Measurements from ENCODE around the gene APOL4.

APOL4 gene

DNA sequence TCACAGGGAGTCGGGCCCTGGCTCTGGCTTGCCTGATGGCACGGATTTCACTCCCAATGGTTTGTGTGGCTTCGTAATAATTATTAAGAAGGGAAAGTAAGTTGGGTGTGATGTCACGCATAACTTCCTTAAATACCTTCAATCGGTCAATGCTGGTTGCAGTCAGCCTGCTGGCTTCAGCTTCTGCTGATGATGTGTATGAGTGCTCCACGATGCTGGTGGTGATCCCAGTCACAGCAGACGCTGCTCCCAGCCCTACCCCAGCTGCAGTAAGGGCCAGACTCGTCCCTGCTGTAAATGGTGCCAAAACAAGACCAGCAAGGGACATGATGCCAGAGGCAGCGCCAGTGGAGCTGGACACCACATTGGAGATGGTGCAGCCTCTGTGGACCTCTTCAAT, 60.1 kb downstream of the APOL4 start:
- Histone ChIP-seq H4K20me1 (ENCODE audit: insufficient read depth, low read length) (no peaks in the 10 kb centered on the region), H3K79me2 (ENCODE audit: insufficient read depth, low read length) (no peaks in the 10 kb centered on the region), H3K27me3 (ENCODE audit: insufficient read depth, low read length) (no peaks in the 10 kb centered on the region), H3K36me3 (ENCODE audit: insufficient read depth, low read length) (peaks cover 35% of the 10 kb centered on the region; the same call in 1 of the 2 replicates), H3K9me2 (ENCODE audit: low read depth, low read length) (no peaks in the 10 kb centered on the region), H3K4me1 (ENCODE audit: insufficient read depth, low read length, severe bottlenecking) (peaks cover 13% of the 10 kb centered on the region), H3K27ac (ENCODE audit: low read depth, low read length, poor library complexity, severe bottlenecking) (no peak overlapping the region), H3F3A (ENCODE audit: insufficient read depth, low read length) (no peaks in the 10 kb centered on the region), H2AFZ (ENCODE audit: low read length) (no peak overlapping the region), H3K9ac (ENCODE audit: low read length) (no peak overlapping the region), H3K4me3 (ENCODE audit: low read depth, low read length, poor library complexity, severe bottlenecking) (no peak overlapping the region), H3K9me3 (ENCODE audit: low read length) (no peaks in the 10 kb centered on the region), H3K4me2 (ENCODE audit: low read length) (no peak overlapping the region)
- TF ChIP-seq, protein P1, sequence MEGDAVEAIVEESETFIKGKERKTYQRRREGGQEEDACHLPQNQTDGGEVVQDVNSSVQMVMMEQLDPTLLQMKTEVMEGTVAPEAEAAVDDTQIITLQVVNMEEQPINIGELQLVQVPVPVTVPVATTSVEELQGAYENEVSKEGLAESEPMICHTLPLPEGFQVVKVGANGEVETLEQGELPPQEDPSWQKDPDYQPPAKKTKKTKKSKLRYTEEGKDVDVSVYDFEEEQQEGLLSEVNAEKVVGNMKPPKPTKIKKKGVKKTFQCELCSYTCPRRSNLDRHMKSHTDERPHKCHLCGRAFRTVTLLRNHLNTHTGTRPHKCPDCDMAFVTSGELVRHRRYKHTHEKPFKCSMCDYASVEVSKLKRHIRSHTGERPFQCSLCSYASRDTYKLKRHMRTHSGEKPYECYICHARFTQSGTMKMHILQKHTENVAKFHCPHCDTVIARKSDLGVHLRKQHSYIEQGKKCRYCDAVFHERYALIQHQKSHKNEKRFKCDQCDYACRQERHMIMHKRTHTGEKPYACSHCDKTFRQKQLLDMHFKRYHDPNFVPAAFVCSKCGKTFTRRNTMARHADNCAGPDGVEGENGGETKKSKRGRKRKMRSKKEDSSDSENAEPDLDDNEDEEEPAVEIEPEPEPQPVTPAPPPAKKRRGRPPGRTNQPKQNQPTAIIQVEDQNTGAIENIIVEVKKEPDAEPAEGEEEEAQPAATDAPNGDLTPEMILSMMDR (IDR thresholded peaks at IDR 0.05; ENCODE audit: low read length) = no peak
- no peak for TF ChIP-seq EZH2 (IDR thresholded peaks at IDR 0.05; ENCODE audit: borderline replicate concordance, low read length)

Measured in OCI-LY1 (cell line).